ENCODE data around the gene CMIP.
"Not testable (repeated sequence)": the region's sequence is repeated elsewhere in the genome, so short reads cannot be mapped to it uniquely, and the experiment has no call there.

The CMIP gene

DNA sequence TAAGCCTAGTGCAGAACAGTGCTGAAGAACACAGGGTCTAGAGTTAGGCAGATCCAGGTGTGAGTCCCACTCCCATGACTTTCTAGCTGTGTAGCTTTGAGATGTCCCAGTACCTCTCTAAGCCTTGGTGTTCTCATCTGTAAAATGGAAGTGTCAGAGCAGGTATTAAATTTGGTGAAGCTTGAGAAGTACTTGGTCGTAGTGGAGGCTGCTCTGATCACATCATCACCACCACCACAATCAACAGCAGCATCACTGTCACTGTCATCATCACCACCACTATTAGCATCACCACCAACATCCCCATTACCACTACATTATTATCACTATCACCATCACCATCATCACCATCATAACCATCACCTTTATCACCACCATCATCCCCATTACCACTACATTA lies 132.1 kb downstream of the CMIP start:
- Histone ChIP-seq H3K36me3 (ENCODE audit: control insufficient read depth, insufficient read depth, low read length) (no peaks in the 10 kb centered on the region), H3K27me3 (replicated peaks; ENCODE audit: control insufficient read depth, insufficient read depth, low read length) (no peaks in the 10 kb centered on the region), H3K4me3 (replicated peaks; ENCODE audit: low read depth, low read length) (no peak overlapping the region)
- TF ChIP-seq, protein P1, sequence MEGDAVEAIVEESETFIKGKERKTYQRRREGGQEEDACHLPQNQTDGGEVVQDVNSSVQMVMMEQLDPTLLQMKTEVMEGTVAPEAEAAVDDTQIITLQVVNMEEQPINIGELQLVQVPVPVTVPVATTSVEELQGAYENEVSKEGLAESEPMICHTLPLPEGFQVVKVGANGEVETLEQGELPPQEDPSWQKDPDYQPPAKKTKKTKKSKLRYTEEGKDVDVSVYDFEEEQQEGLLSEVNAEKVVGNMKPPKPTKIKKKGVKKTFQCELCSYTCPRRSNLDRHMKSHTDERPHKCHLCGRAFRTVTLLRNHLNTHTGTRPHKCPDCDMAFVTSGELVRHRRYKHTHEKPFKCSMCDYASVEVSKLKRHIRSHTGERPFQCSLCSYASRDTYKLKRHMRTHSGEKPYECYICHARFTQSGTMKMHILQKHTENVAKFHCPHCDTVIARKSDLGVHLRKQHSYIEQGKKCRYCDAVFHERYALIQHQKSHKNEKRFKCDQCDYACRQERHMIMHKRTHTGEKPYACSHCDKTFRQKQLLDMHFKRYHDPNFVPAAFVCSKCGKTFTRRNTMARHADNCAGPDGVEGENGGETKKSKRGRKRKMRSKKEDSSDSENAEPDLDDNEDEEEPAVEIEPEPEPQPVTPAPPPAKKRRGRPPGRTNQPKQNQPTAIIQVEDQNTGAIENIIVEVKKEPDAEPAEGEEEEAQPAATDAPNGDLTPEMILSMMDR (IDR thresholded peaks at IDR 0.05; ENCODE audit: insufficient read depth, low read length, poor library complexity, severe bottlenecking): no peak
- no peak for DNase-seq (ENCODE audit: extremely low read depth, insufficient read length)

DNA sequence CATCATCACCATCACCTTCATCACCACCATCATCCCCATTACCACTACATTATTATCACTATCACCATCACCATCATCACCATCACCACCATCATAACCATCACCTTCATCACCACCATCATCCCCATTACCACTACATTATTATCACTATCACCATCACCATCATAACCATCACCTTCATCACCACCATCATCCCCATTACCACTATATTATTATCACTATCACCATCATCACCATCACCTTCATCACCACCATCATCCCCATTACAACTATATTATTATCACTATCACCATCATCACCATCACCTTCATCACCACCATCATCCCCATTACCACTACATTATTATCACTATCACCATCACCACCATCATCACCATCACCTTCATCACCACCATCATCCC lies 132.7 kb downstream of the CMIP start:
- not testable (repeated sequence) for H3K36me3 ChIP-seq (ENCODE audit: control insufficient read depth, insufficient read depth, low read length); DNase-seq (ENCODE audit: extremely low read depth, insufficient read length); H3K27me3 ChIP-seq (replicated peaks; ENCODE audit: control insufficient read depth, insufficient read depth, low read length); H3K4me3 ChIP-seq (replicated peaks; ENCODE audit: low read depth, low read length)

- no peaks in the 10 kb centered on the region for H3K36me3 ChIP-seq (ENCODE audit: control insufficient read depth, insufficient read depth, low read length)
- TF ChIP-seq, protein P1 (IDR thresholded peaks at IDR 0.05; ENCODE audit: insufficient read depth, low read length, poor library complexity, severe bottlenecking): no peak
- H3K27me3 ChIP-seq (replicated peaks; ENCODE audit: control insufficient read depth, insufficient read depth, low read length): no peaks in the 10 kb centered on the region
- DNase-seq (ENCODE audit: extremely low read depth, insufficient read length): no peak
- no peak overlapping the region for H3K4me3 ChIP-seq (replicated peaks; ENCODE audit: low read depth, low read length)
These were observed 133.5 kb downstream of the CMIP start for GRCh38 chr16:81578076-81578475.

DNA sequence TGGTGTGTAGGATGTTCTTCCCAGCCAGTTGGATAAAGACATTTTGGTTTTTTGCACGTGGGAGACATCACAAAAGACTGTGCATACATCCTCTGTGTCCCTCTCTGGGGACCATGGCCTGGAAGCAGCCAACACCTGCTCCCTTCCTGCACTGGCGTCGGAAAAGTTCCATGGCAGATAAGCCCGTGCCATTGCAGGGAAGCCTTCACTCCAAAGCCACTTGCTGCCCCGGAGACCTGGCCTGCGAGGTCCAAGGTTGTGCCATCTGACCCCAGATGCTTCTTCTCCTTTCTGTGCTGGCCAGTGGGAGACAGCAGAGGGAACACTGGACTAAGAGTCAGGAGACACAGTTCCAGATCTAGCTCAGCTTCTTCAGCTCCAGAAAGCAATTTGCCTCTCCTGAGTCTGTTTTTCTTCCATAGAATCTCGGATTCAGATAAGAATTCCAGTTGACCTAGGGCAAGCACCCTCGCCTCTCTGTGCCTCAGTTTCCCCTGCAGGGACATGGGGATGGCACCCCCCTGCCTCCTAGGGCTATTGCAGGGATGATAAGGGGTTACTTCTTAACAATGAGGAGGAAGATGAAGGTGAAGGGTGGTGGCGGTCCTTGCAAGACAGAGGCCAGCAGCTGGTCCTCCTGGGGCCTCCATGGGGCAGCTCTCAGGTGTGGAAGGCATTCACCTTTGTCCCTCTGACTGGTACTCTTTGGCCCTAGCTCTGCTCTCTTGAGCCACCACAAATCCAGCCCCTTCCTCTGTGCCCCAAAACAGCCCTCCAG lies 134.2 kb downstream of the CMIP start:
- TF ChIP-seq, protein P1 (IDR thresholded peaks at IDR 0.05; ENCODE audit: insufficient read depth, low read length, poor library complexity, severe bottlenecking): no peak
- no peaks in the 10 kb centered on the region for H3K27me3 ChIP-seq (replicated peaks; ENCODE audit: control insufficient read depth, insufficient read depth, low read length)
- no peak for DNase-seq (ENCODE audit: extremely low read depth, insufficient read length)
- H3K4me3 ChIP-seq (replicated peaks; ENCODE audit: low read depth, low read length): no peak overlapping the region
- H3K36me3 ChIP-seq (ENCODE audit: control insufficient read depth, insufficient read depth, low read length): no peaks in the 10 kb centered on the region

DNA sequence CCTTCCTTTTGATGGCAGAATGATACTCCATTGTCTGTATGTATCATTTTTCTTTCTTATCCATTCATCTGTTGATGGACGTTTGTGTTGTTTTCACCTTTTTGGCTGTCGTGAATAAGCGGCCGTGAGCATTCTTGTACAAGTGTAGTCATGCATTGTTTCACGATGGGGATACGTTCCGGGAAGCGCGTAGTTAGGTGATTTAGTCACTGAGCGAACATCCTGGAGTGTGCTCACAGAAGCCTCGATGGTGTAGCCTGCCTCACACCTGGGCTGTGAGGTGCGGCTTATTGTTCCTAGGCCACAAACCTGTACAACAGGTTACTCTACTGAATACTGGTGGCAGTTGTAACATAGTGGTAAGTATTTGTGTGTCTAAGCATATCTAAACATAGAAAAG lies 136.5 kb downstream of the CMIP start:
- TF ChIP-seq, protein P1 (IDR thresholded peaks at IDR 0.05; ENCODE audit: insufficient read depth, low read length, poor library complexity, severe bottlenecking): no peak

DNA sequence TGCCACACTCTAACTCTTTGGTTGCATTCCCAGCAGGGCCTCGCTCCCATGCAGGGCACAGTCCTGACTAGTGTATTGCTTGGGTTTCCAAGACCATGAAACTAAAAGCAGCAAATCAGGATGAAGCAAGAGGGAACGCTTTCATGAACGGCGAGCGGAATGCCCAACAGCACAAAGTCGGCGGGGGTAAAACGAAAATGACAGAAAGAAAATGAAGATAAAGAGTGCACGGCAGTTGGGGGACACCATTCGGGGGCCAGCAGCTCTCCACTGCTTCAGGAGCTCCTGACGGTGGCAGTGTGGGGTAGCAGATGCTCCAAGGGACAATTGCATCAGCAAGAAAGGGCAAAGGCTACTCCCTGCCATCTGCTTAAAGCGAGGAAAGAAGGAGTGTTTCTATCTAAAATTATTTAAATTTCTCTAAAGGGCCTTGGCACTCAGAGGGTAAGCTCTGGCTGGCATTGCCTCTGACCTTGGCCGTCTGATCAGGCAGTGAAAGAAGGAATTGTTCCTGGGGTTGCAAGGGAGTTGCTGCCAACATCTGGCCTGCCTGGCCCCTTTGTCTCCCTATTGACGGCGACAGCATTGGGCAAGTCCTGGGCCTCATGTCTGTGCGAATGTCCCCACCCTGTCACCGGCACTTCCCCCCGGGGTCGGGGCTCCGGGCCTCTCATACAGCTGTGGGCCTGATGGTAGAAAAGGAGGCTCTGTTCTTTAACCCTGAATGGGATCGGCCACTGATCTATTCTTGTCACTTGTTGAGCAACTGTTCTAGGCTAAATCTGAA lies 138.2 kb downstream of the CMIP start:
- TF ChIP-seq, protein P1 (IDR thresholded peaks at IDR 0.05; ENCODE audit: insufficient read depth, low read length, poor library complexity, severe bottlenecking): no peak
- DNase-seq (ENCODE audit: extremely low read depth, insufficient read length): no peak
- no peaks in the 10 kb centered on the region for H3K27me3 ChIP-seq (replicated peaks; ENCODE audit: control insufficient read depth, insufficient read depth, low read length)
- H3K36me3 ChIP-seq (ENCODE audit: control insufficient read depth, insufficient read depth, low read length): no peaks in the 10 kb centered on the region
- H3K4me3 ChIP-seq (replicated peaks; ENCODE audit: low read depth, low read length): no peak overlapping the region

More for the DNA sequence above, 136.5 kb downstream of the CMIP start:
- H3K4me3 ChIP-seq (replicated peaks; ENCODE audit: low read depth, low read length): no peak overlapping the region
- DNase-seq (ENCODE audit: extremely low read depth, insufficient read length): no peak
- H3K36me3 ChIP-seq (ENCODE audit: control insufficient read depth, insufficient read depth, low read length): no peaks in the 10 kb centered on the region
- no peaks in the 10 kb centered on the region for H3K27me3 ChIP-seq (replicated peaks; ENCODE audit: control insufficient read depth, insufficient read depth, low read length)

Measured in GM06990 (cell line).